Neural crest cell (in vitro differentiated cells): Measurements from ENCODE around the gene PRDM13. TPM values are rescaled to one million over a fixed set of nuclear protein-coding genes. Genes with fewer than 3 reads are reported as not detected.
A peak's percentile ranks its signal among the peaks of the same experiment; 100 is the strongest.

Experiments used
- DNase-seq: peaks from one replicate; pipeline ENCODE4 v3.0.0; 2021; ENCODE audit warnings: low read depth, mixed read lengths, low spot score
- H3K27ac Mint-ChIP-seq: one replicate; pipeline ENCODE4 v1.8.0; 2021; ENCODE audit warnings: mild to moderate bottlenecking, mixed read lengths; ENCODE audit not compliant: unreplicated experiment
- H3K27me3 Mint-ChIP-seq: 2 replicates; pipeline ENCODE4 v1.8.0; 2021; ENCODE audit warnings: low read depth, mild to moderate bottlenecking, mixed read lengths
- H3K36me3 Mint-ChIP-seq: 2 replicates; pipeline ENCODE4 v1.8.0; 2021; ENCODE audit warnings: low read depth, mild to moderate bottlenecking, mixed read lengths
- H3K4me1 Mint-ChIP-seq: 2 replicates; pipeline ENCODE4 v1.8.0; 2021; ENCODE audit warnings: mixed read lengths
- H3K4me3 Mint-ChIP-seq: one replicate; pipeline ENCODE4 v1.8.0; 2021; ENCODE audit warnings: mild to moderate bottlenecking, mixed read lengths
- H3K9me3 Mint-ChIP-seq: 2 replicates; pipeline ENCODE4 v1.8.0; 2021; ENCODE audit warnings: mixed read lengths
- CTCF ChIP-seq: fragments of 200-600 bp; sonication (generic); conservative IDR thresholded peaks from 2 replicates; pipeline ENCODE4 v1.5.0; 2021; ENCODE audit warnings: antibody characterized with exemption, mild to moderate bottlenecking
- total RNA-seq: library from RNA; stranded (reverse); gene quantifications from 2 replicates; pipeline ENCODE4 v1.2.1, GENCODE V29; 2021

The PRDM13 gene
- total RNA-seq, 1 donor from 2014 or later = 0.09 TPM

- Mint-ChIP-seq H3K4me1 (peaks cover 19% of the 10 kb centered on the region), H3K27ac (no peak overlapping the region), H3K27me3 (peaks cover 99% of the 10 kb centered on the region), H3K36me3 (no peaks in the 10 kb centered on the region), H3K4me3 (no peak overlapping the region), H3K9me3 (no peaks in the 10 kb centered on the region)
- no peak for DNase-seq
- TF ChIP-seq CTCF = no peak
Observed at GRCh38 chr6:99605911-99606655, 550 bp upstream of the PRDM13 start.

- H3K4me1 Mint-ChIP-seq = peaks cover 16% of the 10 kb centered on the region
- no peak for TF ChIP-seq CTCF
Observed at GRCh38 chr6:99607416-99608036, 893 bp downstream of the PRDM13 start.

GRCh38 chr6:99608059-99608885, 1.6 kb downstream of the PRDM13 start:
- no peaks in the 10 kb centered on the region for H3K36me3 Mint-ChIP-seq
- DNase-seq = no peak
- TF ChIP-seq CTCF = no peak
- H3K27ac Mint-ChIP-seq = no peak overlapping the region
- peak overlapping the region; percentile 68 for H3K4me3 Mint-ChIP-seq
- H3K9me3 Mint-ChIP-seq = no peaks in the 10 kb centered on the region
- H3K27me3 Mint-ChIP-seq = peaks cover 100% of the 10 kb centered on the region
- peaks cover 12% of the 10 kb centered on the region for H3K4me1 Mint-ChIP-seq

More at GRCh38 chr6:99607416-99608036, 893 bp downstream of the PRDM13 start:
- DNase-seq = no peak
- Mint-ChIP-seq H3K4me3 (peak overlapping the region; percentile 22), H3K27me3 (peaks cover 99% of the 10 kb centered on the region), H3K27ac (no peak overlapping the region), H3K36me3 (no peaks in the 10 kb centered on the region), H3K9me3 (no peaks in the 10 kb centered on the region)

GRCh38 chr6:99608886-99609482, 2.4 kb downstream of the PRDM13 start:
- no peak for TF ChIP-seq CTCF
- no peak for DNase-seq
- Mint-ChIP-seq H3K36me3 (no peaks in the 10 kb centered on the region), H3K9me3 (no peaks in the 10 kb centered on the region), H3K4me3 (no peak overlapping the region), H3K27ac (no peak overlapping the region), H3K27me3 (peaks cover 97% of the 10 kb centered on the region), H3K4me1 (peaks cover 12% of the 10 kb centered on the region)

GRCh38 chr6:99609905-99610489, 3.4 kb downstream of the PRDM13 start:
- H3K27me3 Mint-ChIP-seq = peaks cover 97% of the 10 kb centered on the region
- no peaks in the 10 kb centered on the region for H3K9me3 Mint-ChIP-seq
- H3K27ac Mint-ChIP-seq = no peak overlapping the region
- H3K36me3 Mint-ChIP-seq = no peaks in the 10 kb centered on the region
- peaks cover 7% of the 10 kb centered on the region for H3K4me1 Mint-ChIP-seq
- DNase-seq = no peak
- TF ChIP-seq CTCF = no peak
- no peak overlapping the region for H3K4me3 Mint-ChIP-seq
